Measurements from ENCODE around the gene HYOU1. TPM values are rescaled to one million over a fixed set of nuclear protein-coding genes. Genes with fewer than 3 reads are reported as not detected.

Gene HYOU1
- total RNA-seq, 4 donors from 2014 or later: 10.8 to 91.4 (median 61.2) TPM

DNA sequence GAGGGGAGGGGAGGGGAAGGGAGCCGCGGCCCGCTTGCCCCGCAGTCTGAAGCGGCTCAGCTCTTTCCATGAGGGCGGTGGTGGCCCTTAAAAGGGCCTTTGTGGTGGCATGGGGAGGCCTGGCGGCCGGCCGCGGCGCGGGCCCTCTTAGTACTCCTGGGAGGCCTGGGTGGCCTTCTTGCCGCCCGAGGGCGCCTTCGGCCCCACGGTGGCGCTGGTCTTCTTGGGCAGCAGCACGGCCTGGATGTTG, 37.7 kb upstream of the HYOU1 start:
- Histone ChIP-seq H3K4me3 (peak overlapping the region; percentile 66 to 77), H3K27ac (peak overlapping the region; percentile 97), H3K27me3 (no peaks in the 10 kb centered on the region), H3K4me1 (peaks cover 0 to 4% of the 10 kb centered on the region in 2 donors), H3K9me3 (no peaks in the 10 kb centered on the region), H3K36me3 (no peaks in the 10 kb centered on the region)
- intact Hi-C loops (cut with DNase I; ENCODE audit: low total_unique reads): loop anchor here (10.0 kb wide), 1 partner anchor 240 kb away; the partner anchor contains the start of gene RNF26
- peak; percentile 82 to 83 for DNase-seq
- TF ChIP-seq POLR2A (IDR thresholded peaks at IDR 0.05): no peak
- TF ChIP-seq, protein P1, sequence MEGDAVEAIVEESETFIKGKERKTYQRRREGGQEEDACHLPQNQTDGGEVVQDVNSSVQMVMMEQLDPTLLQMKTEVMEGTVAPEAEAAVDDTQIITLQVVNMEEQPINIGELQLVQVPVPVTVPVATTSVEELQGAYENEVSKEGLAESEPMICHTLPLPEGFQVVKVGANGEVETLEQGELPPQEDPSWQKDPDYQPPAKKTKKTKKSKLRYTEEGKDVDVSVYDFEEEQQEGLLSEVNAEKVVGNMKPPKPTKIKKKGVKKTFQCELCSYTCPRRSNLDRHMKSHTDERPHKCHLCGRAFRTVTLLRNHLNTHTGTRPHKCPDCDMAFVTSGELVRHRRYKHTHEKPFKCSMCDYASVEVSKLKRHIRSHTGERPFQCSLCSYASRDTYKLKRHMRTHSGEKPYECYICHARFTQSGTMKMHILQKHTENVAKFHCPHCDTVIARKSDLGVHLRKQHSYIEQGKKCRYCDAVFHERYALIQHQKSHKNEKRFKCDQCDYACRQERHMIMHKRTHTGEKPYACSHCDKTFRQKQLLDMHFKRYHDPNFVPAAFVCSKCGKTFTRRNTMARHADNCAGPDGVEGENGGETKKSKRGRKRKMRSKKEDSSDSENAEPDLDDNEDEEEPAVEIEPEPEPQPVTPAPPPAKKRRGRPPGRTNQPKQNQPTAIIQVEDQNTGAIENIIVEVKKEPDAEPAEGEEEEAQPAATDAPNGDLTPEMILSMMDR (IDR thresholded peaks at IDR 0.05): peak; percentile 62 to 78 (median 75)

DNA sequence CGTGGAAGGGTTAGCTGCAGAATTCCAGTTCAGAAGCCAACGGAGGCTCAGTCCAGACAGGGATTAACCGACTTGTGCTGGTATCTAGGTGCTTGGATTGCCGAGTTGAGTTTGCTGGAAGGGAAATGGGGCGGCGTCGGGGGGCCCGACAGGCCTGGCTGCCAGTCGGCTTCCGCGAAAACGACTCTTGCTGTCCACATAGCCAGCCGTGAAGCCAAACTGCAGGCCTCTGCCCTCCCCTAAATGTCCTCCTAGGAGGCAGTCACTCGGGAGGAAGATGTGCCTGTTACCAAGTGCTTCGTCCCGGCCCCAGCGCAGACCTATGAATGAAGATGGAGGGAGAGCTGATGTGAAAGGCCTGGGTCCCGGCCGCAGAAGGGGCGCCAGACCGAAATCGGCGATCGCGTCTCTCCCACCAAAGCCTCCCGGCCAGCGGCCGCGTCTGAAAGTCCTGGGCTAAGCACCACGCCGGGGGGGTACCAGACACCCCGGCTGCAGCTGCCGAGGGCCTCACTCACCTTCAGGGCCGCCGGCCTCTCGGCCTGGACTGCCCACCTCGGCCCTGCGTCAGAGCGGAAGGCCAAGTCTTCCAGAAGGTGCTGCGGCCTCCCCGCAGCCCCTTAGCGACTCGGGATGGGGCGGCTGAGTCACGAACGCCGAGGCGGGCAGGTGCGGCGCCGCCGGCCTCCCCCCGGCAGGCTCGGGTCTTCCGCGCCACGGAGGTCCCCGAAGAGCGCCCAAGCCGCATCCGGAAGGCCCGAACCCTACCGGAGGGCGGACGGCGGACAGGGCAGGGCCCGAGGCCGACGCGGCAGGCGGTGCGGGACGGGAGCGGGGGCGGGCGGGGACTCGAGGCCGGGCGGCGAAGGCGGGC, 37.2 kb upstream of the HYOU1 start:
- Histone ChIP-seq H3K27me3 (no peaks in the 10 kb centered on the region), H3K9me3 (no peaks in the 10 kb centered on the region), H3K4me3 (peak overlapping the region; percentile 66 to 77), H3K27ac (peak overlapping the region; percentile 97), H3K36me3 (no peaks in the 10 kb centered on the region), H3K4me1 (peaks cover 0 to 4% of the 10 kb centered on the region in 2 donors)
- DNase-seq: peak; percentile 41 to 44
- intact Hi-C loops (cut with DNase I; ENCODE audit: low total_unique reads): loop anchor here (10.0 kb wide), 1 partner anchor 241 kb away; the partner anchor contains the start of gene RNF26
- no peak for TF ChIP-seq POLR2A (IDR thresholded peaks at IDR 0.05)
- TF ChIP-seq, protein P1 (IDR thresholded peaks at IDR 0.05): no peak

DNA sequence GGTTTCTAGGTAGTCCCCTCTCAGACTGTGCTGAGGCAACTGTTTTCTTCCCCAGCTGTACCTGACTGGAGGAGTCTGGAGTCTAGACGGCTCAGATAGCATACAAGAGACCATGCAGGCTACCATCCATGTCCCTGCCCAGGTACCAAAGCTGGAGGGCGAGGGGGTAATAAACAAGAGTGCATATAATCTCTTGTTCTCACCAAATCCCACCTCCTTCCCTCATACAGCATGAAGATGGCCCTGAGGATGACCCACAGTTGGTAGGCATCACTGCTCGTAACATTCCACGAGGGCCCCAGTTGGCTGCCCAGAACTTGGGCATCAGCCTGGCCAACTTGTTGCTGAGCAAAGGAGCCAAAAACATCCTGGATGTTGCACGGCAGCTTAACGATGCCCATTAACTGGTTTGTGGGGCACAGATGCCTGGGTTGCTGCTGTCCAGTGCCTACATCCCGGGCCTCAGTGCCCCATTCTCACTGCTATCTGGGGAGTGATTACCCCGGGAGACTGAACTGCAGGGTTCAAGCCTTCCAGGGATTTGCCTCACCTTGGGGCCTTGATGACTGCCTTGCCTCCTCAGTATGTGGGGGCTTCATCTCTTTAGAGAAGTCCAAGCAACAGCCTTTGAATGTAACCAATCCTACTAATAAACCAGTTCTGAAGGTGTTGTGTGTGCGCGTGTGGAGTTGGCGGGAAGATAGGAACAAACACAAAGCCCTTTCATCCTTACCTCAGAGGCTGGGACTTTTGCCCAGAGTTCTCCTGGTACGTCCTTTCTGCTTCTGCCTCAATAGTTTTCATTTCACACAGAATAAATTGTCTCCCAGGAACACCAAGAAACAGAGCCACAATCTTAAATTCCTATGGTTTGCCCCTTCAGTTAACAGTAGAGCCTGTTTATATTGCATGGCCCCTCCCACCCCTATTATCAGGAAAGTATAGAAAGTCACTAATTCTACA, 36.2 kb upstream of the HYOU1 start:
- Histone ChIP-seq H3K36me3 (no peaks in the 10 kb centered on the region), H3K27me3 (no peaks in the 10 kb centered on the region), H3K27ac (peak overlapping the region; percentile 97), H3K4me3 (peak overlapping the region in 1 of 2 donors; percentile 77), H3K9me3 (no peaks in the 10 kb centered on the region), H3K4me1 (peaks cover 0 to 4% of the 10 kb centered on the region in 2 donors)
- TF ChIP-seq, protein P1 (IDR thresholded peaks at IDR 0.05): no peak
- TF ChIP-seq POLR2A (IDR thresholded peaks at IDR 0.05): no peak
- intact Hi-C loops (cut with DNase I; ENCODE audit: low total_unique reads): loop anchor here (10.0 kb wide), 1 partner anchor 242 kb away; the partner anchor contains the start of gene RNF26
- DNase-seq: no peak

DNA sequence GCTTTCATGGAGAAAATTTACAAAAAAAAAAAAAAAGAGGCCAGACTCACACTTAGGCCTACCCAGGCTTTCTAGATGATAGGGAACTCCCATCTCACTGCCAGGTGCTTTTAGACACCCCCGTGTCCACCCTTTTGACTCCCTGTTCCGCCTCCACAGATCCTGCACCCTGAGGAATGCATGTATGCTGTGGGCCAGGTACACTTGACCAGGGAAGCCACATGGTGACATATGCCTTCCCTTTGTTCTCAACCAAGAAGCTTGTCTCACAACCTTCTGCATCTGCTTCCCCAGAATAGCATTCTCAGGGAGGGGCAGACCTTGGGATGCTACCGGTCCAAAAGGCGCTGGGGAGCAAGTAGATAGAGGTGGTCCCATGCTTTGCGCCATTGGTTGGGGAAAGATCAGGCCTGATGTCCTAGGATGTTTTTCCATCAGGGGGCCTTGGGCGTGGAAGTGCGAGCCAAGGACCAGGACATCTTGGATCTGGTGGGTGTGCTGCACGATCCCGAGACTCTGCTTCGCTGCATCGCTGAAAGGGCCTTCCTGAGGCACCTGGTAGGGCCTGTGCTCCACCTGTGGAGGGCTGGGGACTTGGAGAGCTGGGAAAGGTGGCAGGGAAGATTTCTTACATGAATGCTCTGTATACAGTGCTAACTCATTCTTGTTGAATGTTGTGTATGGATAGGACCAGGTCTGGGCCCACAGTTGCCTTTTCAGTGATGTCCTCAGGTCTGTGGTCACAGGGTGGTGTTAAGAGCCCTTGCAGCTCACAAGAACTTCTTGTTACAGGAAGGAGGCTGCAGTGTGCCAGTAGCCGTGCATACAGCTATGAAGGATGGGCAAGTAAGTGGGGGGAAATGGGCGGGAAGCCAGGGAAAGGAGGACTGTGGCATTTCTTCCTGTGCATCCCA, 35.2 kb upstream of the HYOU1 start:
- TF ChIP-seq, protein P1 (IDR thresholded peaks at IDR 0.05): no peak
- TF ChIP-seq POLR2A (IDR thresholded peaks at IDR 0.05): no peak
- H3K27ac ChIP-seq: no peak overlapping the region
- no peaks in the 10 kb centered on the region for H3K27me3 ChIP-seq
- H3K4me1 ChIP-seq: peaks cover 0 to 4% of the 10 kb centered on the region in 2 donors
- H3K36me3 ChIP-seq: no peaks in the 10 kb centered on the region
- H3K9me3 ChIP-seq: no peaks in the 10 kb centered on the region
- intact Hi-C loops (cut with DNase I; ENCODE audit: low total_unique reads): loop anchor here (10.0 kb wide), 1 partner anchor 243 kb away; the partner anchor contains the start of gene RNF26
- H3K4me3 ChIP-seq: no peak overlapping the region
- no peak for DNase-seq

Data from uterus (tissue), 4 donors.